Aorta (tissue), 5 donors: ENCODE results near the gene OR5H2. TPM values are rescaled to one million over a fixed set of nuclear protein-coding genes. Genes with fewer than 3 reads are reported as not detected.

Source experiments
- ATAC-seq: fragments of 200-7000 bp; cut with Tn5 transposase; one replicate; pipeline ENCODE4 v1.9.1; 2022; ENCODE audit warnings: moderate library complexity; ENCODE audit not compliant: low FRiP score
- DNase-seq, 2 donors: peaks; one replicate each; pipeline ENCODE4 v3.0.0-alpha.2; 2020
- H3K27ac ChIP-seq, 2 donors: one replicate each; pipeline ENCODE4 v1.5.1; 2013; ENCODE audit warnings: low read length in 2 of 2, mild to moderate bottlenecking in 2 of 2, moderate library complexity in 2 of 2, control low read depth in 1 of 2, inconsistent platforms in 1 of 2, low read depth in 1 of 2
- H3K27me3 ChIP-seq, 2 donors: one replicate each; pipeline ENCODE4 v1.6.1; 2013; ENCODE audit warnings: control low read depth in 1 of 2, low read length in 1 of 2, mild to moderate bottlenecking in 1 of 2, moderate library complexity in 1 of 2; ENCODE audit not compliant: insufficient read depth in 2 of 2, control insufficient read depth in 1 of 2
- H3K36me3 ChIP-seq, 2 donors: one replicate each; pipeline ENCODE4 v1.6.1; 2013; ENCODE audit warnings: control low read depth in 1 of 2, low read length in 1 of 2, mild to moderate bottlenecking in 1 of 2; ENCODE audit not compliant: insufficient read depth in 2 of 2, control insufficient read depth in 1 of 2
- H3K4me1 ChIP-seq, 2 donors: one replicate each; pipeline ENCODE4 v1.6.1; 2013; ENCODE audit warnings: low read length in 2 of 2, control low read depth in 1 of 2, mild to moderate bottlenecking in 1 of 2, moderate library complexity in 1 of 2; ENCODE audit not compliant: insufficient read depth in 2 of 2, control insufficient read depth in 1 of 2
- H3K4me3 ChIP-seq, 2 donors: one replicate each; pipeline ENCODE4 v1.5.1; 2013; ENCODE audit warnings: low read length in 2 of 2, control low read depth in 1 of 2, mild to moderate bottlenecking in 1 of 2
- H3K9me3 ChIP-seq: one replicate; pipeline ENCODE4 v1.6.1; 2013; ENCODE audit warnings: mild to moderate bottlenecking, low read length; ENCODE audit not compliant: control insufficient read depth
- WGBS, 2 donors: extraction: QIAGEN DNeasy Blood & Tissue Kit; methylation state at CpG; one replicate each; pipeline ENCODE4 v1.1.7; 2013; 5-methylcytosine and 5-hydroxymethylcytosine counted together
- intact Hi-C, 2 donors: fragments of 100-400 bp; cut with DNase I; formaldehyde crosslinking; loops; one replicate each; pipeline versions ENCODE4 v1.14.2 to v1.15.0; 2022
- polyA plus RNA-seq, 2 donors: library from polyadenylated mRNA; stranded (reverse); fragments of 200-250 nt; gene quantifications; one replicate each; pipeline ENCODE4 v1.2.3, GENCODE V29; 2013
- total RNA-seq, 2 donors: library from RNA; stranded (reverse); fragmentation: NEBNext Ultra II Directional; extraction: Animal tissue kit (Norgen Biotek cat#: 25700); gene quantifications; one replicate each; pipeline ENCODE4 v1.2.1, GENCODE V29; 2021
- donor health status: healthy with polysubstance abuse.
- donor health status: Bipolar disorder and iron deficiency.
- donor health status: DM: no; HTN: no; CAD: no.
- donor health status: DM: no; HTN: no; CAD: no.
- donor health status: DM: yes; HTN: yes; CAD: no.

The OR5H2 gene
- total and polyA plus RNA-seq, 4 donors, result not detected

- WGBS, 2 donors, result 62 to 65% methylated on average over 3 of the region's 3 CpGs
- intact Hi-C loops, result no loop called here
- Histone ChIP-seq H3K27me3 (no peaks in the 10 kb centered on the region), H3K27ac (no peak within 1 kb of the TSS), H3K9me3 (peaks cover 4% of the 10 kb centered on the region), H3K4me1 (no peaks in the 10 kb centered on the region), H3K36me3 (no peaks in the 10 kb centered on the region), H3K4me3 (no peak within 1 kb of the TSS)
- ATAC-seq, result no peak
- DNase-seq, result no peak
Observed at GRCh38 chr3:98263944-98264343, 18.4 kb upstream of the OR5H2 start, which contains the start of gene OR5H6. Gene OR5H6, plus strand, starts transcription at chr3:98264244. Its CDS starts 89 bp downstream, at chr3:98264333.

- H3K4me3 ChIP-seq, result no peak overlapping the region
- DNase-seq (no peak), ATAC-seq (no peak)
- 72 to 77% methylated on average over 3 of the region's 3 CpGs for WGBS, 2 donors
- intact Hi-C loops, result no loop called here
- peaks cover 2% of the 10 kb centered on the region for H3K9me3 ChIP-seq
- H3K36me3 ChIP-seq, result no peaks in the 10 kb centered on the region
- H3K4me1 ChIP-seq, result no peaks in the 10 kb centered on the region
- no peak overlapping the region for H3K27ac ChIP-seq
- H3K27me3 ChIP-seq, result no peaks in the 10 kb centered on the region
Observed at GRCh38 chr3:98269846-98270245, 12.5 kb upstream of the OR5H2 start.

- Histone ChIP-seq H3K27ac (no peak overlapping the region), H3K4me3 (no peak overlapping the region), H3K4me1 (no peaks in the 10 kb centered on the region), H3K36me3 (no peaks in the 10 kb centered on the region), H3K27me3 (no peaks in the 10 kb centered on the region), H3K9me3 (peaks cover 2% of the 10 kb centered on the region)
- intact Hi-C loops, result no loop called here
- 74 to 85% methylated on average over 3 of the region's 3 CpGs for WGBS, 2 donors
- no peak for DNase-seq
- ATAC-seq, result no peak
Observed at GRCh38 chr3:98272126-98272525, 10.2 kb upstream of the OR5H2 start.

- ATAC-seq (no peak), DNase-seq (no peak)
- H3K36me3 ChIP-seq, result no peaks in the 10 kb centered on the region
- no peak overlapping the region for H3K4me3 ChIP-seq
- H3K4me1 ChIP-seq, result no peaks in the 10 kb centered on the region
- H3K9me3 ChIP-seq, result peaks cover 2% of the 10 kb centered on the region
- 88 to 89% methylated on average over 3 of the region's 3 CpGs for WGBS, 2 donors
- intact Hi-C loops, result no loop called here
- H3K27me3 ChIP-seq, result no peaks in the 10 kb centered on the region
- H3K27ac ChIP-seq, result no peak overlapping the region
Observed at GRCh38 chr3:98274914-98275313, 7.4 kb upstream of the OR5H2 start.

GRCh38 chr3:98290916-98291315, 8.6 kb downstream of the OR5H2 start:
- DNase-seq (no peak), ATAC-seq (no peak)
- no peak overlapping the region for H3K4me3 ChIP-seq
- H3K36me3 ChIP-seq, result no peaks in the 10 kb centered on the region
- H3K27me3 ChIP-seq, result no peaks in the 10 kb centered on the region
- H3K4me1 ChIP-seq, result no peaks in the 10 kb centered on the region
- 77% methylated on average over 1 of the region's 1 CpG for whole genome bisulfite sequencing, 2 donors
- peaks cover 2% of the 10 kb centered on the region for H3K9me3 ChIP-seq
- H3K27ac ChIP-seq, result no peak overlapping the region
- intact Hi-C loops, result no loop called here

GRCh38 chr3:98291332-98291957, 9.1 kb downstream of the OR5H2 start:
- Histone ChIP-seq H3K27ac (no peak overlapping the region), H3K4me3 (no peak overlapping the region), H3K36me3 (no peaks in the 10 kb centered on the region), H3K27me3 (no peaks in the 10 kb centered on the region), H3K9me3 (peaks cover 2% of the 10 kb centered on the region), H3K4me1 (no peaks in the 10 kb centered on the region)
- 82% methylated on average over 10 of the region's 10 CpGs for WGBS, 2 donors
- ATAC-seq (peak; percentile 11), DNase-seq (no peak)
- intact Hi-C loops, result no loop called here

GRCh38 chr3:98322101-98322500, 39.8 kb downstream of the OR5H2 start:
- H3K27ac ChIP-seq, result no peak overlapping the region
- no peaks in the 10 kb centered on the region for H3K27me3 ChIP-seq
- H3K36me3 ChIP-seq, result no peaks in the 10 kb centered on the region
- H3K4me1 ChIP-seq, result no peaks in the 10 kb centered on the region
- no peak for DNase-seq
- no peak overlapping the region for H3K4me3 ChIP-seq
- WGBS, 2 donors, result 88 to 94% methylated on average over 2 of the region's 2 CpGs
- no peaks in the 10 kb centered on the region for H3K9me3 ChIP-seq
- ATAC-seq, result no peak
- intact Hi-C loops, result no loop called here

- WGBS, 2 donors, result 61 to 67% methylated on average over 2 of the region's 2 CpGs
- no peak overlapping the region for H3K27ac ChIP-seq
- ATAC-seq (no peak), DNase-seq (no peak)
- no peaks in the 10 kb centered on the region for H3K4me1 ChIP-seq
- no peak overlapping the region for H3K4me3 ChIP-seq
- H3K9me3 ChIP-seq, result no peaks in the 10 kb centered on the region
- intact Hi-C loops, result no loop called here
- no peaks in the 10 kb centered on the region for H3K36me3 ChIP-seq
- no peaks in the 10 kb centered on the region for H3K27me3 ChIP-seq
Observed at GRCh38 chr3:98322686-98323085, 40.4 kb downstream of the OR5H2 start.

- intact Hi-C loops, result no loop called here
- no peaks in the 10 kb centered on the region for H3K36me3 ChIP-seq
- ATAC-seq, result no peak
Observed at GRCh38 chr3:98323425-98323824, 41.1 kb downstream of the OR5H2 start.

More at GRCh38 chr3:98323425-98323824, 41.1 kb downstream of the OR5H2 start:
- no peaks in the 10 kb centered on the region for H3K9me3 ChIP-seq
- DNase-seq, result no peak
- H3K27ac ChIP-seq, result no peak overlapping the region
- H3K4me1 ChIP-seq, result no peaks in the 10 kb centered on the region
- H3K4me3 ChIP-seq, result no peak overlapping the region
- no peaks in the 10 kb centered on the region for H3K27me3 ChIP-seq
